ENCODE results near the gene TNRC6C.

TNRC6C gene

GRCh38 chr17:77944390-77945222 is 13.9 kb upstream of the TNRC6C start:
- DNase-seq (ENCODE audit: extremely low read depth, low read depth): no peak
- no peak for TF ChIP-seq CTCF (IDR thresholded peaks at IDR 0.05; ENCODE audit: low read depth, low read length)

- DNase-seq (ENCODE audit: extremely low read depth, low read depth): no peak
- no peak for TF ChIP-seq CTCF (IDR thresholded peaks at IDR 0.05; ENCODE audit: low read depth, low read length)
Measured at GRCh38 chr17:77946900-77947645, 11.4 kb upstream of the TNRC6C start.

- TF ChIP-seq CTCF (IDR thresholded peaks at IDR 0.05; ENCODE audit: low read depth, low read length): no peak
- DNase-seq (ENCODE audit: extremely low read depth, low read depth): no peak
Measured at GRCh38 chr17:77948690-77949114, 9.8 kb upstream of the TNRC6C start.

GRCh38 chr17:77951123-77951522 is 7.4 kb upstream of the TNRC6C start:
- TF ChIP-seq CTCF (IDR thresholded peaks at IDR 0.05; ENCODE audit: low read depth, low read length): no peak
- no peak for DNase-seq (ENCODE audit: extremely low read depth, low read depth)

- no peak for TF ChIP-seq CTCF (IDR thresholded peaks at IDR 0.05; ENCODE audit: low read depth, low read length)
- DNase-seq (ENCODE audit: extremely low read depth, low read depth): no peak
Measured at GRCh38 chr17:77952368-77952767, 6.1 kb upstream of the TNRC6C start.

GRCh38 chr17:77957235-77957856 is 1.2 kb upstream of the TNRC6C start:
- no peak for TF ChIP-seq CTCF (IDR thresholded peaks at IDR 0.05; ENCODE audit: low read depth, low read length)
- no peak for DNase-seq (ENCODE audit: extremely low read depth, low read depth)

- no peak for TF ChIP-seq CTCF (IDR thresholded peaks at IDR 0.05; ENCODE audit: low read depth, low read length)
Measured at GRCh38 chr17:77958716-77959125, 218 bp downstream of the TNRC6C start.

More at GRCh38 chr17:77958716-77959125, 218 bp downstream of the TNRC6C start:
- no peak for DNase-seq (ENCODE audit: extremely low read depth, low read depth)
